Measurements from ENCODE around the gene PARP9.
"Not testable (repeated sequence)": the region's sequence is repeated elsewhere in the genome, so short reads cannot be mapped to it uniquely, and the experiment has no call there.

The PARP9 gene

GRCh38 chr3:122502941-122503340 is 61.2 kb downstream of the PARP9 start:
- no peak for DNase-seq (ENCODE audit: low spot score)
- TF ChIP-seq, protein P1, sequence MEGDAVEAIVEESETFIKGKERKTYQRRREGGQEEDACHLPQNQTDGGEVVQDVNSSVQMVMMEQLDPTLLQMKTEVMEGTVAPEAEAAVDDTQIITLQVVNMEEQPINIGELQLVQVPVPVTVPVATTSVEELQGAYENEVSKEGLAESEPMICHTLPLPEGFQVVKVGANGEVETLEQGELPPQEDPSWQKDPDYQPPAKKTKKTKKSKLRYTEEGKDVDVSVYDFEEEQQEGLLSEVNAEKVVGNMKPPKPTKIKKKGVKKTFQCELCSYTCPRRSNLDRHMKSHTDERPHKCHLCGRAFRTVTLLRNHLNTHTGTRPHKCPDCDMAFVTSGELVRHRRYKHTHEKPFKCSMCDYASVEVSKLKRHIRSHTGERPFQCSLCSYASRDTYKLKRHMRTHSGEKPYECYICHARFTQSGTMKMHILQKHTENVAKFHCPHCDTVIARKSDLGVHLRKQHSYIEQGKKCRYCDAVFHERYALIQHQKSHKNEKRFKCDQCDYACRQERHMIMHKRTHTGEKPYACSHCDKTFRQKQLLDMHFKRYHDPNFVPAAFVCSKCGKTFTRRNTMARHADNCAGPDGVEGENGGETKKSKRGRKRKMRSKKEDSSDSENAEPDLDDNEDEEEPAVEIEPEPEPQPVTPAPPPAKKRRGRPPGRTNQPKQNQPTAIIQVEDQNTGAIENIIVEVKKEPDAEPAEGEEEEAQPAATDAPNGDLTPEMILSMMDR (IDR thresholded peaks at IDR 0.05; ENCODE audit: extremely low read depth, missing control alignments) = no peak

- DNase-seq (ENCODE audit: low spot score) = no peak
- TF ChIP-seq, protein P1 (IDR thresholded peaks at IDR 0.05; ENCODE audit: extremely low read depth, missing control alignments) = no peak
Measured at GRCh38 chr3:122502139-122502538, 62.0 kb downstream of the PARP9 start.

DNA sequence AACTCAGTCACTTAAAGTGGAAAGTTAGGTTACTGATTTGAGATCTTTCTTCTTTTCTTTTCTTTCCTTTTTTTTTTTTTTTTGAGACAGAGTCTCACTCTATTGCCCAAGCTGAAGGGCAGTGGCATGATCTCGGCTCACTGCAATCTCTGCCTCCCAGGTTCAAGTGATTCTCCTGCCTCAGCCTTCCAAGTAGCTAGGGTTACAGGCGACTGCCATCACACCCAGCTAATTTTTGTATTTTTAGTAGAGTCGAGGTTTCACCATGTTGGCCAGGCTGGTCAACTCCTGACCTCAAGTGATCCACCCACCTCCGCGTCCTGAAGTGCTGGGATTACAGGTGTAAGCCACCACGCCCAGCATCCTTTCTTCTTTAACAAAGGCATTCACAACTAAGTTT is 63.1 kb downstream of the PARP9 start:
- not testable (repeated sequence) for DNase-seq (ENCODE audit: low spot score)

GRCh38 chr3:122498152-122498551 is 65.9 kb downstream of the PARP9 start:
- no peak for DNase-seq (ENCODE audit: low spot score)
- TF ChIP-seq, protein P1 (IDR thresholded peaks at IDR 0.05; ENCODE audit: extremely low read depth, missing control alignments) = no peak

DNA sequence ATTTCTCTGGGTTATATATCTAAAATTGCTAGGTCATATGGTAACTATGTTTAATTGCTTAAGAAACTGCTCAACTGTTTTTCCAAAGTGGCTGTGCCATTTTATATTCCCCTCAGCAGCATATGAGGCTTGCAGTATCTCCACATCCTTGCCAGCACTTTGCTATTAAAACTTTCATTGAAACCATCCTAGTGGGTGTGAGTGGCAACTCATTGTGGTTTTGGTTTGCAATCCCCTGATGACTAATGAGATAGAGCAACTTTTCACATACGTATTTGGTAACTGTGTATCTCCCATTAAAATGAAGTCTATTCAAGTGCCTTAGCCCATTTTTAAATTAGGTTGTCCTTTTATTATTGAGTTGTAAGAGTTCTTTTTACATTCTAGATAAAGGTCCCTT is 66.7 kb downstream of the PARP9 start:
- DNase-seq (ENCODE audit: low spot score) = peak; percentile 33
- TF ChIP-seq, protein P1 (IDR thresholded peaks at IDR 0.05; ENCODE audit: extremely low read depth, missing control alignments) = no peak

DNA sequence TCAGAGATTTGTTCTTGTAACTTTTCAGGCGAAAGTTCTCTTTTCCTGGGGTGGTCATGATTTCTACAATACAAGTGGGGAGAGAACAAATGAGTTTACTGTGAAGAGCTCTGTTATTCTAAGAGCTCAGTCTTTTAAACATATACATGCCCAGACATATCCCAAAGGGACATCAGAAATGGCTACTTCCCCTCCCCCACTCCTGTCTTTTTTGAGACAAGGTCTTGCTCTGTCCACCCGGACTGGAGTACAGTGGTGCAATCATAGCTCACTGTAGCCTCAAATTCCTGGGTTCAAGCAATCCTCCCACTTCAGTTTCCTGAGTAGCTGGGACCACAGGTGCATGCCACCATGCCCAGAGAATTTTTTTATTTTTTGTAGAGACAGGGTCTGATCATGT is 67.6 kb downstream of the PARP9 start:
- TF ChIP-seq, protein P1 (IDR thresholded peaks at IDR 0.05; ENCODE audit: extremely low read depth, missing control alignments) = no peak
- DNase-seq (ENCODE audit: low spot score) = no peak

- TF ChIP-seq, protein P1 (IDR thresholded peaks at IDR 0.05; ENCODE audit: extremely low read depth, missing control alignments) = no peak
- DNase-seq (ENCODE audit: low spot score) = no peak
Measured at GRCh38 chr3:122493296-122493695, 70.8 kb downstream of the PARP9 start.

GRCh38 chr3:122488262-122488973 is 75.7 kb downstream of the PARP9 start:
- TF ChIP-seq, protein P1 (IDR thresholded peaks at IDR 0.05; ENCODE audit: extremely low read depth, missing control alignments) = no peak
- no peak for DNase-seq (ENCODE audit: low spot score)

All from GM20000 (cell line).